ENCODE data around the gene PRR23E. TPM values are rescaled to one million over a fixed set of nuclear protein-coding genes. Genes with fewer than 3 reads are reported as not detected.

The PRR23E gene
- total RNA-seq, 6 experiments from 2014 or later: not detected

GRCh38 chr3:127209155-127209839, 16.4 kb downstream of the PRR23E start:
- no peaks in the 10 kb centered on the region for H3K4me1 ChIP-seq
- no peak for DNase-seq
- WGBS (ENCODE audit: insufficient coverage, low coverage, low lambda C conversion rate, missing lambda C conversion rate): 60% methylated on average over 1 of the region's 13 CpGs
- intact Hi-C loops (cut with DNase I): no loop called here
- no peaks in the 10 kb centered on the region for H3K36me3 ChIP-seq
- no peaks in the 10 kb centered on the region for H3K27me3 ChIP-seq
- no peak overlapping the region for H3K4me3 ChIP-seq
- ATAC-seq: no peak
- no peak overlapping the region for H3K27ac ChIP-seq
- no peak for TF ChIP-seq CTCF (IDR thresholded peaks at IDR 0.05)
- no peak for TF ChIP-seq POLR2A (IDR thresholded peaks at IDR 0.05)
- H3K9me3 ChIP-seq: no peaks in the 10 kb centered on the region

DNA sequence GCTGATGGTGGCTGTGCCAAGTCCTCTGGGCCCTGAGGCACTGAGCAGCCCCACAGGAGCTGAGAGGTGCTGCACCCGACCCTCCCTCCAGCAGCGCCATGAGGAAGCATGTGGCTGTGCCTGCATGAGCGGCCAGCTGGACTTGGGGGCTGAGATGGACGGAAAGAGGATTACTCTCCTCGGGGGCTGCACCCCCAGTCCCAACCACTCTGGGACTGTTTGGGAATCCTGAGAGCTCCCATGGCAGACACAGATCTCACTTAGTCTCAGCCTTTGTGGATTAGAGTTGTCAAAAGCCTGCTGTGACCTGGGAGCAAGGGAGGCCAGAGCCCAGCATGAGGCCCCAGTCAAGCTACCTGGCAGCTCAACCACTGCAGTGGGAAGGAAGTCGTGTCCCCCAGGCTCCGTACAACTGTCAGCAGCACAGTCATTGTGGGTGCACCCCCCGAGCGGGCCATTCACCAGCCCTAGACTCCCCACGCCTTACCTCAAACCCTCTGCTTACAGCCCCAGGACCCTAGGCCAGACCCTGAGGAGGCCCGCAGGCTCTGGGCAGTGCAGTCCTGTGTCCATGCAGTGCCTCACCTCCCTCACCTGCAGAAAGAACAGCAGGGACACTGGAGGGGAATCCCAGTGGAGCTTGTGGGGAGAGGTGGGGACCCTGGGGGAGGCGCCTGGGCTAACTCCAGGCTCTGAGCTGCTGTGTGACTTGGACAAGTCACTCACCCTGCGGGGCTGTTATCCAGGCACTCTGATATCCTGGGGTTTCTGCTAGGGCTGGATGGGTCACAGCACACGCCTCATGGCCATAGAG, 17.1 kb downstream of the PRR23E start:
- no peaks in the 10 kb centered on the region for H3K4me1 ChIP-seq
- no CpG with 5 or more reads among the region's 14 CpGs for WGBS (ENCODE audit: insufficient coverage, low coverage, low lambda C conversion rate, missing lambda C conversion rate)
- no peak for DNase-seq
- no peaks in the 10 kb centered on the region for H3K9me3 ChIP-seq
- no peak overlapping the region for H3K4me3 ChIP-seq
- no peak overlapping the region for H3K27ac ChIP-seq
- ATAC-seq: no peak
- intact Hi-C loops (cut with DNase I): no loop called here
- TF ChIP-seq POLR2A (IDR thresholded peaks at IDR 0.05) (no peak), CTCF (IDR thresholded peaks at IDR 0.05) (no peak)
- no peaks in the 10 kb centered on the region for H3K36me3 ChIP-seq
- no peaks in the 10 kb centered on the region for H3K27me3 ChIP-seq

DNA sequence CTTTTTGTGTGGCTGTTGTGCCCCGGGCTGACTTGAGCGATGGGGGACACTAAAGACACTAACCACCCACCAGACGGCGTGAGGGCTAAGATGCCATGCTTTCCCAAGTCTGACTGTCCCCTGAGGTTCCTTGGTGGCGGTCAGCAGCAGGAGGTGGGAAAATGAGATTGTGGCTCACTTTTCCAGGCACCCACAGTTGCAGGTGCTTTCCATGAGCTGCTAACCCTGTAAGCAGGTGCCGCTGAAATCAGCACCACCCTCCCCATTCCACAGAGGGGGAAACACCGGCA, 17.7 kb downstream of the PRR23E start:
- TF ChIP-seq POLR2A (IDR thresholded peaks at IDR 0.05): no peak
- no peak for TF ChIP-seq CTCF (IDR thresholded peaks at IDR 0.05)
- intact Hi-C loops (cut with DNase I): no loop called here

DNA sequence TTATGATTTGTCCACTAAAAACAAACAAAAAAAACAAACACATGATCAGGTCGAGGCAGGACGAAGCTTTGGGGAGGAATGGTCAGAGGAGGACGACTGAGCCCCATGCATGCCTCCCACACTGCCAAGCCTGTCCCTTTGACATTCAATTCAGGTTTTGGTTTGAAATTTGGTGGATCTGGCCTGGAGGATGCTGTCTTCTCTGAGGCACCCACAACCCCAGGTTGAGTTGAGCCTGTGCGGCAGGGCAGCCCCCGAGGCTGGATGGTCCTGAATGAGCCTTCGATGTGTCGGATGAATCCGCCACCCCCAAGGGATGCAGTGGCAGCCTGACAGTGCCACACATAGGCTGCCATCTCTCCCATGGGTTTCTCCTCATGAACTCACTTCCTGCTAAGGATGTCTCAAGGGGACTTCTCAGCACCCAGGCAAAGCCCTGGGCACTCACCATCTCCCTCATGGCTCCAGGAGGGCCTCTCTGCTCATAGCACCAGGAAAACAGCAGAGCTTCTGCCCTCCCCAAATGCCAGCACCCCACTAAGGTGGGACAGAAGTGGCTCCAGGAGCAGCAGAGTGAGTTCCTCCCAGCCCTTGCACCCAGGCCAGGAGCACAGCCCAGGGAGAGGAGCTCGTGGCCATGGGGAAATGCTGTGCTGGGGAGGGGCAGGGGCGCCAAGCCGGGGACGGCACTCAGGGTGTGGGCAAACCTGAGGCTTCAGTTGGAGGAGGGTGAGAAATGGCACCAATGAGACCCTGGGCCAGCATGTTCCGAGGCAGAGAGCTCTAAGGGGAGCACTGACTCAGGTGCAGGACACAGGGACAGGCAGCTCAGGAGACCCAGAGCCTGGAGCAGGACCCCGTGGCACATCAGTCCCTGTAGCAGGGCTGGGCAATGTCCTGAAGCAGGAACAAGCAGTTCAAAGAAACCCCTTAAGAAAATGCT, 18.5 kb downstream of the PRR23E start:
- Histone ChIP-seq H3K4me1 (no peaks in the 10 kb centered on the region), H3K27ac (no peak overlapping the region), H3K27me3 (no peaks in the 10 kb centered on the region), H3K9me3 (no peaks in the 10 kb centered on the region), H3K36me3 (no peaks in the 10 kb centered on the region), H3K4me3 (no peak overlapping the region)
- no peak for TF ChIP-seq POLR2A (IDR thresholded peaks at IDR 0.05)
- no peak for TF ChIP-seq CTCF (IDR thresholded peaks at IDR 0.05)
- WGBS (ENCODE audit: insufficient coverage, low coverage, low lambda C conversion rate, missing lambda C conversion rate): 73% methylated on average over 9 of the region's 14 CpGs
- intact Hi-C loops (cut with DNase I): no loop called here
- ATAC-seq: no peak
- no peak for DNase-seq

More for the DNA sequence above, 17.7 kb downstream of the PRR23E start:
- ATAC-seq: no peak
- no peak for DNase-seq
- H3K36me3 ChIP-seq: no peaks in the 10 kb centered on the region
- WGBS (ENCODE audit: insufficient coverage, low coverage, low lambda C conversion rate, missing lambda C conversion rate): 57% methylated on average over 2 of the region's 7 CpGs
- no peak overlapping the region for H3K4me3 ChIP-seq
- no peaks in the 10 kb centered on the region for H3K27me3 ChIP-seq
- H3K27ac ChIP-seq: no peak overlapping the region
- H3K4me1 ChIP-seq: no peaks in the 10 kb centered on the region
- H3K9me3 ChIP-seq: no peaks in the 10 kb centered on the region
